NK-92 (cell line): ENCODE data around the gene C16orf46.
"Not testable (repeated sequence)": the region's sequence is repeated elsewhere in the genome, so short reads cannot be mapped to it uniquely, and the experiment has no call there.

Experiments used
- DNase-seq: peaks from one replicate; lab custom pipeline; 2025; ENCODE audit not compliant: unreplicated experiment; lab: John Stamatoyannopoulos, UW

C16orf46 gene, protein sequence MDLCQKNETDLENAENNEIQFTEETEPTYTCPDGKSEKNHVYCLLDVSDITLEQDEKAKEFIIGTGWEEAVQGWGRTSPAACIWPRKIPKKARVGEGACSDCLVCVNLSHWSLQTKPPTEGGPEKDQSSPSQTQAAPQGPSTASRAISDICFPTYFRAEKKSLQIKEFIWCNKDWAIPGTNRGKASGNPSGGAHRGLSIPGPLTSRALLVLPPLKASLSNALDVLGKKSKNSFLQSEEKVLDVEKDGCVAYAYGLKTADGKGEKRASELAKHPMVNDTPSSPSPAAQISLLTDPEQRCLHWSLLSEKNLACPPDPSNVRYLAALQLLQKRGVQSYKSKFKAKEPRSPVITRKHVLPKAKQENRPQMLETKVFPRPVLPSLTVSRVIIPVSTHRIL

DNA sequence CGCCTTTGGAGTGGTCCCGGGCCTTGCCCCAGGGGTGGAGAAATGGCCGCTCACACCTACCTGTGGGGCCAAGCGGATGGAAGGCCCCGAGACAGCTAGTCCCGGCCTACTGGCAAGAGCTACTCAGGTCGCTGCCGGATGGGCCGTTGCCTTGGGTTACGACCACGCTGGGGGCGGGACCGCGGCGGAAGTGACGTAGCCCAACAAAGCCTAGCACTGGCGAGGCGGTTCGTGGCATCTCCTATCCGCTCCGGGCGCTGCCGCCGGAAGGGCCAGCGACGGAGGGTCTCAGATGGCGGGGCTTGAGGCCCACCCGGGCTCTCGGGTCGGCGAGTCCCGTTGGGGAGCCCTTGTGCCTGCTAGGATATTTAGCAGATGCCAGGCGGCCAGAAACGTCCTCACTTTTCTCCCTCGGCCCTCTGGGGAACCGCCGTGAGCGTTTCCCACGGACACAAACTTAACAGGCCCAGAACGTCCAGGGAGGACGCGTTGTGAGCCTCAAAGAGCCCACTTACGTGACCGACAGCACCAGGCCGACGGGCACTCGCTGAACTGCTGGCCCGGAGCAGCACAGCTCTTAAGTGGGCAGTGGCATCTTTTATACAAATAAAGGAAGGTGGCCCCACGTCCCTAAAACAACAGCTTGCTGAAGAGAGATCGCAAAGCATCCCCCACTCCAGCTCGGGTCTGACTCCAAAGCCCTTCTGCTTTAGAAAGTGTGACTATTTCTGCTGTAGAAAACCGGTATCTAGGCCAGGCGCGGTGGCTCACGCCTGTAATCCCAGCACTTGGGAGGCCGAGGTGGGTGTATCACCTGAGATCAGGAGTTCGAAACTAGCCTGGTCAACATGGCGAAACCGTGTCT is at the start of gene C16orf46:
C16orf46 (minus strand) TSS at position 163 of the 865 bp plus-strand sequence. CDS start 13,283 bp downstream, outside the sequence.
- peak; percentile 37 for DNase-seq

DNA sequence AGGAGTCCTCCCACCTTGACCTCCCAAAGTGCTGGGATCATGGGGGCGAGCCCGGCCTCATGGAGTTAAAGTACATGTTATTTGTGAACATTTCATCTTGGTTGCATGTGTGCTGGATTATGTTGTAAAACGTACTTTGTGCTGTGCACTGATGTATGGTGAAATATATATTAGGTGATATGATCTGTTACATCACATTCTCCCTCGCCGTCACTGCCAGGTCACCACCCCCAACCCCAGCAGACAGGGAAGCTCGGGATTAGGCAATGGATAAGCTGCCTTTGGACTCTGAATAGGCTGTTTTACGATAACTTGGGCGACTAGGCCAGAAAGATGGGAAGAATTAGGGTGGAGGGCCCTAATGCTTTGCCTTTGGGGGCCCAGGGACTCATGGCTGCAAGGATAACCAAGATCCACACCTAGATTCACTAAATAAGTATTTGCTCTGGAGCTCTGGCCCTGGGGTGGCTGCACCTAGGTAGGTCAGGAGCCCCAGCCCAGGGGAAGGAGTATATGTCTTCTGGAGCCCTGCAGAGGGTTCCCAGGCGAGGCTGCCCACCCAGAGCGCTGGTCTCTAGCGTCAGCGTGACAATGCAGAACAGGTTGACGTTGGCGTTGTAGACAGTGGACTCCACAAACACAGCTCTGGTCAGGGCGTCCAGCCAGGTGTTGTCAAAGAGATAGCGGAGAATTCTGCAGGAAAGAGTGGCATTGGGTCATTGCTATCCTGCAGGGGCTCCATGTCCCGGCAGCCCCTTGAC is 46.2 kb upstream of the C16orf46 start:
- DNase-seq, result no peak

DNA sequence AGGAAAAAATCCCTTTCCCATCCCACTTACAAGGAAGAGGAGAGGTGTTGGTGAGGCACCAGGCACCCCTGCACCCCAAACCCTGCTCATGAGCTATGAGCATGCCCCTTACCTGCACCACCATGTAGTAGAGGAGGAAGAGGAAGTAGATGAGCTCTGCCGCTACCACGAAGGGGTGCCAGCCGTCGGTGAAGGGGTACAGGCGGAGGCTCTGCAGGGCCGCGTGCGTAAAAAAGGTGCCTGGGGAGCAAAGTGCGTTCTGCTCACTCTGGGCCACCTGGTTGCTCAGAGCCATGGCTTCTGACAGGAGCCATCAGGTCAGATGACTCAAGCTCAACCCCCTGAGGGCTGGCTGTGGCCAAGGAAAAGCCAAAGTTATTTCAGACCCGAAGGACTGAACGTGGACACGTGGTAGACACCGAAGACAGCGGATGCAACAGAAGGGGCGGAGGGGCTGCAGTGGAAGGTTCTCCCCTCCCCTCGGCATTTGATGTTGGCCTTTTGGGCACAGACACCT is 44.5 kb upstream of the C16orf46 start:
- no peak for DNase-seq

DNA sequence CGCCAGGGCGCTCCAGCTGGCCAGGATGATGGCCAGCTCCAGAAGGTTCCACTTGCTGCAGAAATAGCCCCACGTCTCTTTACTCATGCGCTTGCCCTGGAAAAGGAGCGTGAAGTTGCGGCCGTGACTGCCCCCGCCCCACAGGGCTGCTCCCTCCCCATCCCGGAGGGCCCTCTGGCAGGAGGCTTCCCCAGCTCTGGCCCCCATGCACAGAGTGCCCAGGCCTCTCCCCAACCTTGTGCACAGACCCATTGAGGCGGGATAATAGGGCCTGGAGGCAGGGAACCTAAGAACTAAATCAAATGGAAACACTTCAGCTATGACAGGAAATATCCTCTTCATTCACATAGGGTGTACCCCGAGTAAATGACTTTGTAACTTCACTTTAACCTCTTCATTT is 40.4 kb upstream of the C16orf46 start:
- DNase-seq, result no peak

DNA sequence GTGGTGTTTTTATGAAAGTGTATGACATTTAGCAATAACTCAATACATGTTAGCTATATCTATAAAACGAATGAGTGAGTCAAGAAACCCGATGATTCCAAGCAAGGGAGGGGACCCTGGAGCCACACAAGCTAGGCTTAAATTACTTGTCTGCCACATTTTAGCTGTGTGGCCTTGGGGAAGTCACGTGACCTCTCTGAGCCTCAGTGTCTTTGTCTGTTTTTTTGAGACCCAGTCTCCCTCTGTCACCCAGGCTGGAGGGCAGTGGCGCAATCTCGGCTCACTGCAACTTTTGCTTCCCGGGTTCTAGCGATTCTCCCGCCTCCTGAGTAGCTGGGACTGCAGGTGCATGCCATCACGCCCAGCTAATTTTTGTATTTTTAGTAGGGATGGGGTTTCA is 39.2 kb upstream of the C16orf46 start:
- no peak for DNase-seq

DNA sequence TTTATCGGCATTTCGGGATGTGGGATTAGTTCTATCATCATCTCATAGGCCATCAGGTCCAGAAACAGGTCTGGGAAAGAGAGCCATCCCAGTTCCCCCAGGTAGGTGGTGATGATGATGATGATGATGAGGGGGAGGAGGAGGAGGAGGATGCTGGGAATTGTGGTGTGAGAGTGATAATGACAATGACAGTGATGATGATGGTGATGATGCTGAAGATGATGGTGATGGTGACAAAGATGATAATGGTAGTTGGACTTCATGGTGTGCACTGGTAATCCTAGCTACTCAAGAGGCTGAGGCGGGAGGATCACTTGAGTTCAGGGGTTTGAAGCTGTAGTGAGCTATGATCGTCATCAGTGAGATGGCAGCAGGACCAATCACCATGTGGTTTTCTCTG is 35.4 kb upstream of the C16orf46 start:
- DNase-seq, result no peak

DNA sequence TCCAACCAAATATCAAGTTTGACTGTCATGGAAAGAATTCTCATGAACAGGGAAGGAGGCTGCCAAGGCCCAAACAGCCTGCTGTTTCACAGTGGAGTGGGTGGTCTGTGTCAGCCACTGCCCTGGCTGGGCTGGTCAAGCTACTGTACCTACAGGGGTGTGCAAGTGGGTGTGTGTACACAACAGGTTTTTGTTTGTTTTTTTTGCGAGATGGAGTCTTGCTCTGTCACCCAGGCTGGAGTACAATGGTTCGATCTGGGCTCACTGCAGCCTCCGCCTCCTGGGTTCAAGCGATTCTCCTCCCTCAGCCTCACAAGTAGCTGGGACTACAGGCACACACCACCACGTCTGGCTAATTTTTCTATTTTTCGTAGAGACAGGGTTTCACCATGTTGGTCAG is 32.2 kb upstream of the C16orf46 start:
- not testable (repeated sequence) for DNase-seq

DNA sequence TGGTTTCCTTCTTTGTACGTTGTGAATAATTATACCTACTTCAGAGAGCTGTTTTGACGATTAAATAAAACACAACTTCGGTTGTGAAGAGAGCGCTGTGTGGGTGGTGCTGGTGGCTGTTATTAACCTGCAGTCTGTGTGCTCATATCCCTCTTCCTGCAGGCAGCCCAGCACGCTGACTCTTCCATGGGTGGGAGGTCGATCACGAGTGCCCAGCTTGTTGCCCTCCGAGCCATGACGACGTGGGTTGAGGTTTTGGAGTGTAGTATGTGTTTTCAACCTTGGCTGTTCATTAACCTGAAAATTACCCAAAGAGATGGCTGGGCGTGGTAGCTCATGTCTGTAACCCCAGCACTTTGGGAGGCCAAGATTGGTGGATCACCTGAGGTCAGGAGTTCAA is 30.5 kb upstream of the C16orf46 start:
- DNase-seq, result no peak

DNA sequence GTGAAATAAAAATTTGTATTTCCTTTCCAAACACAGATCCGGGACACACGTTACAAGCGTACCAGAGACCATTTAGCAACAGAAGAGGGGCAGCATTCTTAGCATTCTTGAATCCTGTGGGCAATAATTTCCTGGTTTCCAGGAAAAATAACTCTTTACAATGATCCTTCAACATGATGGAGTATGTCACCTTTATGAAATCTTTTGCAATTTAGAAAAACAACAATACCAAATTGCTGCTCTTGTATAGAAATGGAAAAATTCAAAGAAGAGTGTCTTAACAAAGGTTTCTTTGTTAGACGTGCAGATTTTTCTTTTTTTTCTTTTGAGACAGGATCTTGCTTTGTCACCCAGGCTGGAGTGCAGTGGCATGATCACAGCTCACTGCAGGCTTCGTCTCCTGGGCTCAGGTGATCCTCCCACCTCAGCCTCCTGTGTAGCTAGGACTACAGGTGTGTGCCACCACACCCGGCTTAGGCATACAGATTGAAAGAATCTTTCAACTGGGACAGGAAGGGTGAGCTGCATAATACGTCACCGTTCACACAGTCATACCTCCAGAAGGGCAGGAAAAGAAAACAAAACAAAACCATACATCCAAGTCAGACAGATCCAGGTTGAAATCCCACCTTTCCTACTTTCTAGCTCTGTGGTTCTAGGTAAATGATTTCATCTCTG is 29.9 kb upstream of the C16orf46 start:
- no peak for DNase-seq

DNA sequence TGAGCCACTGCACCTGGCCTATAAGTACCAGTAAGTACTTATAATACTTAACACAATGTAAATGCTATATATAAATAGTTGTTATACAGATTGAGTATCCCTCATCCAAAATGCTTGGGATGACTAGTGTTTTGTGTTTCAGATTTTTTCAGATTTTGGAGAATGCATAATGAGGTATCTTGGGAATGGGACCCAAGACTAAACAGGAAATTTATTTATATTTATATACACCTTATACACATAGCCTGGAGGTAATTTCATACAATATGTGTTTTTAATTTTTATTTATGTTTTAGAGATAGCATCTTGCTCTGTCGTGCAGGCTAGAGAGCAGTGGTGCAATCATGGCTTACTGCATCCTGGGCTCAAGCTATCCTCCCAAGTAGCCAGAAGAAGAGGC is 28.9 kb upstream of the C16orf46 start:
- DNase-seq, result no peak

DNA sequence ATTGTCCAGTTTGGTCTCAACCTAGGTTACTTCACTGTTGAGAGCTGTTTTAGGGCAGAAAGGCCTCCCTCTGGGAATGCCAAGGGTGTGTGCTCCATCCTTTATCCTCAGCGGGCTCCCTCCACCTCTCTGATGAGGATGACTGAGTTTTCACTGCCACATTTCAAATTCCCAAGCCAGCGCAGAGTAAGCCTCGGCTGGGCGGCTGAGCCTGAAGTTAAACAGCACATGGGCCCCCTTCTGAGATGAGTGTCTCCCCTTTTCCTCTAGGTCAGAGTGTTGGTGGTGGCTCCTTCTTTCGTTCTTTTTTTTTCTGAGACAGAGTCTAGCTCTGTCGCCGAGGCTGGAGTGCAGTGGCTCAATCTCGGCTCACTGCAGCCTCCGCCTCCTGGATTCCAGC is 24.7 kb upstream of the C16orf46 start:
- no peak for DNase-seq

DNA sequence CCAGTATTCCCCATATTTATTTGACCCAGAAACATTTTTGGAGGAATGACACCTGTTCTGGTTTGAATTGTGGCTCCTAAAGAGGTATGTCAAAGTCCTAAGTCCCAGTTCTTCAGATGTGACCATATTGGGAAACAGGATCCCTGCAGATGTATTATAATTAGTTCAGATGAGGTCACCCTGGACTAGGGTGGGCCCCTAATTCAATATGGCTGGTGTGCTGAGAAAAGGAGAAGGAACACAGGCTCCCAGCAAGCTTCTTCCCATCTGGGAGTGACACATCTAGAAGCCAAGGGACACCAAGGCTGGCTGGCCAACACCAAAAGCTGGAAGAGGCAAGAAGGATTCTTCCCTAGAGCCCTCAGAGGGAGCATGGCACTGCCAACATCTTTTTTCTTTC is 22.9 kb upstream of the C16orf46 start:
- DNase-seq, result no peak

DNA sequence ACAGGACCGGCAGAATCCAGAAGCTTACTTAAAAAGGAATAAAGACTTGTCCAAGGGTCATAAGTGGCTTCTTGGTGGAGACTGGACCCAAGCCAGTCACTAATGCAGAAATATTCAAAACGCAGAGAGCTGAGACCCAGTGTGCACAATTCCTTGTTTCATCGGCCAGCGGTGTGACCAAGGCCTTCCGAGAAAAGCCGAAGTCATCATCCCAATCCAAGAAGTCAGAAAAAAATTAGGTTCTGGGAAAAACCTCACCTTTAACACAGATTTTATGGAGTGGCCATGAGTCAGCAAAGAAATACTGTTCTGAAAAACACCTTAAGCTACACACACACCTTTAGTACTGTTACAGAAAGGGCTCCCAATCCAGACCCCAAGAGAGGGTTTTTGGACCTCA is 20.2 kb upstream of the C16orf46 start:
- no peak for DNase-seq

DNA sequence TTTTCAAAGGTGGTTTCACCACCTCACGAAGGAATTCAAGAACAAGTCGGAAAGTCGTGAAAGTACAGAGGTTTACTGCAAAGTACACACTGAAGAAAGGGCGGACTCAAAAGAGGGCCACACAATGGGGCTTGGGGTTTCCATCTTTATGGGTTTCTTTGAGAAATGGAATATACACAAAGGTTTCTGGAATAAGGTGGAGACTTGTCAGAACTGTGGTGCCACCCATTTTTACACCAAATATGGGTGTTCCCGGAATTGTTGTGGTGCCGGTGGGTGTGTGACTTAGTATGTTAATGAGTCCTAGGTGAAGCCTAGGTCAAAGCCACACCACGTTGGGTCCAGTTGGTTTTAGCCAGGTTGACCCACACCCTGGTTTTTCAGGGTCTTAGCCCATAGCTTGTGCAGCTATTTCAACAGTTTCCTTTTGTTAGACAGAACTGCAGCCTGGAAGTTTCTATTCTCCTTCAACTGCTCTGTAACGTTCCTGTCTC is 19.7 kb upstream of the C16orf46 start:
- no peak for DNase-seq

DNA sequence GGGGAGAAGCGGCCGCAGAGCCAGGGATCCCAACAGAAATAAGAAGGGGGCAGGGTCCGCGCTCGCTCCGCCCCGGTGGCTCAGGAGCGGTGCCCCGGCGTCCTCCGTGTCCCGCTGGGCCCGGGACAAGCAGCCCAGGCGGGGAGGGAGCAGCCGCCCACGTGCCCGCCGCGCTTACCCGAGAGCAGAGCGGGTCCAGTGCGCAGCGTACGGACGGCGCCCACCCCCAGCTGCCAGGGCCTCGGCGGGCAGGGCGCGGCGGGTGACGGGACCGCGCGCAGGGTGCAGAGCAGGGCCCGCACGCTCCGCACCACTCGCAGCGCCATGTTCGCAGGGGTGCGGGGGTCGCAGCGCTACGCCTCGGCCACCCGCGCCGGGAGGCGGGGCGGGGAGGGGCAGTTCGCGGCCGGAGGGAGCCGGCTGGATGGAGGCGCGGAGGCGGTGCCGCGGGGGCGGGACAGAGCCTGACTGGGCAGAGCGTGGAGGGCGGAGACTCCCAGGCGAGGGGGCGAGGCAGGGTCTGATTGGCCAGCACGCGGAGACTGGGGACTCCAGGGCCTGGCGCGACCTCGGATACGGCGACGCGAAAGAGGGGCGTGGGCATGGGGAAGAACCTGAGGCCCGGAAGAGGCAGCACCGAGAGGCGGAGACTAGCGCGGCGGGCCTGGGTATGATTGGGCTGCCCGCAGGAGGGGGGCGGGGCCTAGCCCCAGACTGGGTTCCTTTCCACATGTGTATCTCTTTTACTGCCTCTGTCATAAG is 19.1 kb upstream of the C16orf46 start, which contains the start of gene GCSH:
GCSH (minus strand) TSS at position 443 of the 762 bp plus-strand sequence; CDS start at position 326, 117 bp downstream.
- DNase-seq, result peak; percentile 91

DNA sequence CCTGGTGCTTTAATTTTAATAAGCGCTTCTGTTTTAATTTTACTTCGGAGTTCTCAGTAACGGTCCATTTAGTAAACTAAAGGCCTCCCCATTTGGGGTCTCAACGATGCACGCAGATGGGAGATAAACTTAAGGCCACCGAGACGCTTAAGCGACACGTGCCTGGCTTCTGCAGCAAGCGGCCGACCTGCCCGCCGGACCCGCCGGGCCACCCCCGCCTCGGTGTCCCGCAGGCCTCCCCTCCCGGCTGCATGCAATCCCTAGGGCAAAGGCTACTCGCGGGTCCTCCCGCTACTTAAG is 18.6 kb upstream of the C16orf46 start:
- DNase-seq, result no peak

DNA sequence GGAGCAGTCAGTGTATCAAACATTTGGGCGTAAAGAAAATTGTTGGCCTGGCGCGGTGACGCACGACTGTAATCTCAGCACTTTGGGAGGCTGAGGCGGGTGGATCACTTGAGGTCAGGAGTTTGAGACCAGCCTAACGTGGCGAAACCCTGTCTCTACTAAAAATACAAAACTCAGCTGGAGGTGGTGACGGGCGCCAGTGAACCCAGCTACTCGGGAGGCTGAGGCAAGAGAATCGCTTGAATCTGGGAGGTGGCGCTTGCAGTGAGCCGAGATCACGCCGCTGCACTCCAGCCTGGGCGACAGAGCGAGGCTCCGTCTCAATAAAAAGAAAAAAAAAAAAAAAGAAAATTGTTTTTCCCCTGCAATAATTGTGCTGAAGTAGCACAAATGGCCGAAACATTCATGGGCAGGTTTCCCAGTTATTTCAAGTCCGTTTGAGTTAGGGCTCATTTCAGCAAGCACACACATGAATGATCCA is 17.8 kb upstream of the C16orf46 start:
- no peak for DNase-seq

DNA sequence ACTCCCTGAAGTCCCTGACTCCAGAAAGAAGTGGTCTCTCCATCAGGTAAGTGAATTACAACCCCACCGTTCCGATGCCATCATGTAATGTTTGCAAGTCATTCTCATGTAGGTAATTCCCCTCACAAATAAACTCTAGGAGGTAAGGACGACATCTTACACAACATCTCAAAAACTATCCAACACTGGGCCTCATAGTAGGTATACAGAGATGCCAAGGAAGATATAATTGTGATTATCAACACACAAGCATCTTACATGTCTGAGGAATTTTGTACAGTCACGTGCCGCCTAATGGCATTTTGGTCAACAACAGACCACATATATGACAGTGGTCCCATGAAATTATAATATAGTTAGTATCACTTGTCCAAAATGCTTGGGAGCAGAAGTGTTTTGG is 11.8 kb upstream of the C16orf46 start:
- no peak for DNase-seq

DNA sequence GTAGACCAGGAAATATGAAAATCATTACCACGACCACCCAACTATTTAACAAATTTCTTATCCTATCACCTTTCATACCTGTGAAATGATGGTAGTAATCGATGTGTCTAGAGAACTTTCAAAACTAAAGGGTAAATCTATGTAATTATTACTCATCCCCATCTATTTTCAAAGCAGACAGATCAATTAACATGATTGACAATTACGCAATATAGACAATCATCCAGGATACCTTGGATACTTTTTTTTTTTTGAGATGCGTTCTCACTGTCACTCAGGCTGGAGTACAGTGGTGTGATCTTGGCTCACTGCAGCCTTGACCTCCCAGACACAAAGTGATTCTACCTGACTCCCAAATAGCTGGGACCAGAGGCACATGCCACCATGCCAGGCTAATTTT is 4.0 kb upstream of the C16orf46 start:
- no peak for DNase-seq

DNA sequence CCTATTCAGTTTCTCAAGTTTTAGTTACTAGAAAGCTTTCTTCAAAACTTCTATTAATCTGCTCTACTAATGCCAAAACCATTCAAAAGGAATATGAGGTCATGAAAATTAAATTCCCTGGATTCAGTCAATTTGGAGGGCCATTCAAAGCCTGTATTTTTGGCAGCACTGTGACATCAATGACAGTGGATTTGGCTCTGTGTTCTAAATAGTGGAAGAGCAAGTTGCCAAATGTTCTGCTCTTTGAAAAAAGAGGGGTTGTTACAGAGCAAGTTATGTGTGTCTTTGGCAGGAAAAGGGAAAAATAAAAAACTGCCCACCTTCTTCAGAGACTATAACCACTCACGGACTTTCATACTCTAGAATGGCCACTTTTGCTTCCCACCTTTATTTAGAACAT is 3.2 kb upstream of the C16orf46 start:
- no peak for DNase-seq
